ENCODE results near the gene TMPRSS6.

GRCh38 chr22:37113757-37114156 lies 4.2 kb upstream of the TMPRSS6 start:
- TF ChIP-seq, protein P1, sequence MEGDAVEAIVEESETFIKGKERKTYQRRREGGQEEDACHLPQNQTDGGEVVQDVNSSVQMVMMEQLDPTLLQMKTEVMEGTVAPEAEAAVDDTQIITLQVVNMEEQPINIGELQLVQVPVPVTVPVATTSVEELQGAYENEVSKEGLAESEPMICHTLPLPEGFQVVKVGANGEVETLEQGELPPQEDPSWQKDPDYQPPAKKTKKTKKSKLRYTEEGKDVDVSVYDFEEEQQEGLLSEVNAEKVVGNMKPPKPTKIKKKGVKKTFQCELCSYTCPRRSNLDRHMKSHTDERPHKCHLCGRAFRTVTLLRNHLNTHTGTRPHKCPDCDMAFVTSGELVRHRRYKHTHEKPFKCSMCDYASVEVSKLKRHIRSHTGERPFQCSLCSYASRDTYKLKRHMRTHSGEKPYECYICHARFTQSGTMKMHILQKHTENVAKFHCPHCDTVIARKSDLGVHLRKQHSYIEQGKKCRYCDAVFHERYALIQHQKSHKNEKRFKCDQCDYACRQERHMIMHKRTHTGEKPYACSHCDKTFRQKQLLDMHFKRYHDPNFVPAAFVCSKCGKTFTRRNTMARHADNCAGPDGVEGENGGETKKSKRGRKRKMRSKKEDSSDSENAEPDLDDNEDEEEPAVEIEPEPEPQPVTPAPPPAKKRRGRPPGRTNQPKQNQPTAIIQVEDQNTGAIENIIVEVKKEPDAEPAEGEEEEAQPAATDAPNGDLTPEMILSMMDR (IDR thresholded peaks at IDR 0.05; ENCODE audit: control extremely low read depth in 1 of 3, insufficient read depth in 1 of 3, low read depth in 1 of 3, low read length in 3 of 3): no peak
- TF ChIP-seq RNF2 (IDR thresholded peaks at IDR 0.05; ENCODE audit: borderline replicate concordance, low read depth, low read length, missing control alignments, poor library complexity, severe bottlenecking) (no peak), TEAD4 (IDR thresholded peaks at IDR 0.05; ENCODE audit: low read depth, low read length) (no peak), SUZ12 (IDR thresholded peaks at IDR 0.05; ENCODE audit: low read length) (no peak), YY1 (IDR thresholded peaks at IDR 0.05; ENCODE audit: low read depth, low read length) (no peak), KDM1A (IDR thresholded peaks at IDR 0.05; ENCODE audit: borderline replicate concordance, low read length) (no peak)
